Suprapubic skin (tissue), 3 donors: ENCODE data around the gene TAGLN3.

Source experiments
- CTCF ChIP-seq, 2 donors: fragments of 200-600 bp in 1 of 2; fragments of 450-650 bp in 1 of 2; sonication (generic) in 1 of 2; IDR thresholded peaks; one replicate each; pipeline ENCODE4 v1.5.1; 2016 to 2019; ENCODE audit warnings: antibody characterized with exemption in 2 of 2, mild to moderate bottlenecking in 1 of 2, moderate library complexity in 1 of 2
- EP300 ChIP-seq: sonication (generic); formaldehyde crosslinking; IDR thresholded peaks from one replicate; pipeline ENCODE4 v1.6.1; 2017; ENCODE audit warnings: antibody characterized with exemption

GRCh38 chr3:111952086-111952485 is 46.6 kb upstream of the TAGLN3 start:
- TF ChIP-seq EP300, result no peak
- no peak for TF ChIP-seq CTCF (IDR thresholded peaks at IDR 0.05)
